ENCODE data around the gene DNAJC1. TPM values are rescaled to one million over a fixed set of nuclear protein-coding genes. Genes with fewer than 3 reads are reported as not detected.

Gene DNAJC1
- total and polyA plus RNA-seq, 2 donors (not counting 3 experiments of a cell fraction or from before 2014, with no cell fraction given), result 11.2 to 19.7 TPM

- DNase-seq (ENCODE audit: low read depth, low spot score) (no peak), FAIRE-seq (no peak)
- ChIA-PET POLR2A (interaction anchor here (0.6 kb wide), 2 partner anchors 37 to 983 kb away, joined by 4 read pairs; no protein-coding TSS in a partner anchor), CTCF (interaction anchor here (1.1 to 1.8 kb wide), 4 partner anchors 13 to 998 kb away, joined by 3 to 8 read pairs (median 5); partner anchors contain the start of gene DNAJC1)
- Histone ChIP-seq H3K4me2 (ENCODE audit: insufficient read depth, low read length) (no peak overlapping the region), H3K79me2 (ENCODE audit: control insufficient read depth, insufficient read depth, low read length) (peaks cover 11% of the 10 kb centered on the region), H3K4me3 (replicated peaks in 1 of 3; ENCODE audit: insufficient read depth in 1 of 3, low read depth in 1 of 3, low read length in 3 of 3) (no peak overlapping the region), H2AFZ (ENCODE audit: low read depth, low read length) (no peak overlapping the region), H3K27me3 (ENCODE audit: control insufficient read depth in 2 of 2, insufficient read depth in 2 of 2, low read length in 2 of 2) (no peaks in the 10 kb centered on the region), H3K4me1 (ENCODE audit: control insufficient read depth, extremely low read depth, insufficient read depth, low read length) (no peaks in the 10 kb centered on the region), H3K9ac (replicated peaks; ENCODE audit: extremely low read depth, insufficient read depth, low read length) (no peak overlapping the region), H3K9me3 (replicated peaks; ENCODE audit: control insufficient read depth, insufficient read depth, low read length) (no peaks in the 10 kb centered on the region), H3K27ac (ENCODE audit: insufficient read depth, low read depth, low read length) (no peak overlapping the region), H4K20me1 (replicated peaks; ENCODE audit: control insufficient read depth, extremely low read depth, insufficient read depth, low read length) (peaks cover 3% of the 10 kb centered on the region), H3K9me1 (replicated peaks; ENCODE audit: control insufficient read depth, extremely low read depth, insufficient read depth, low read length) (no peaks in the 10 kb centered on the region), H3K36me3 (ENCODE audit: control insufficient read depth in 2 of 2, extremely low read depth in 1 of 2, insufficient read depth in 2 of 2, low read length in 2 of 2) (no peaks in the 10 kb centered on the region)
- no peak for TF ChIP-seq FOS (IDR thresholded peaks at IDR 0.05; ENCODE audit: borderline replicate concordance, insufficient read depth, low read length)
- no peak for TF ChIP-seq CTCF (IDR thresholded peaks at IDR 0.05; ENCODE audit: extremely low read depth in 1 of 2, insufficient read depth in 1 of 2, low read depth in 1 of 2, low read length in 2 of 2)
- no peak for TF ChIP-seq GATA2 (IDR thresholded peaks at IDR 0.05; ENCODE audit: insufficient read depth, insufficient read length, low read depth, low read length)
- TF ChIP-seq MAX (IDR thresholded peaks at IDR 0.05; ENCODE audit: insufficient read depth, insufficient read length), result no peak
- no peak for TF ChIP-seq POLR2A (IDR thresholded peaks at IDR 0.05; ENCODE audit: low read depth, low read length)
- no peak for TF ChIP-seq JUN (IDR thresholded peaks at IDR 0.05; ENCODE audit: borderline replicate concordance, insufficient read depth, insufficient read length, low read depth)
- dilution Hi-C loops (cut with MboI; ENCODE audit: extremely low pct_ligation_motif_present, low sequenced_read_pairs), result no loop called here
- intact Hi-C loops (cut with micrococcal nuclease), result loop anchor here (5.0 kb wide), 1 partner anchor 1077 kb away; no protein-coding TSS in a partner anchor
- no TSS peak for BruUV-seq (replicated peaks)
These were observed 13.1 kb downstream of the DNAJC1 start for GRCh38 chr10:21990449-21990848.

All from endothelial cell of umbilical vein (primary cell).